H1 (cell line): ENCODE results near the gene LHFPL2. TPM values are rescaled to one million over a fixed set of nuclear protein-coding genes. Genes with fewer than 3 reads are reported as not detected.

ENCODE experiments used
- CTCF ChIA-PET: fragments of 300-600 bp; sonication (Branson Sonifier 250); formaldehyde crosslinking; loops from one replicate; lab custom pipeline; 2021; ENCODE audit not compliant: partially characterized antibody; lab: Charles Lee
- POLR2A ChIA-PET: fragments of 300-600 bp; sonication (Branson Sonifier 250); formaldehyde crosslinking; loops from one replicate; lab custom pipeline; 2021; ENCODE audit warnings: inconsistent platforms; ENCODE audit not compliant: partially characterized antibody; lab: Charles Lee
- DNase-seq, 2 experiments: peaks; one replicate each; pipeline versions ENCODE4 v3.0.0 to v3.0.0-alpha.2; 2010 to 2022; ENCODE audit warnings: low spot score in 2 of 2, low read depth in 1 of 2, mixed read lengths in 1 of 2
- FAIRE-seq: peaks from 2 replicates; lab custom pipeline; 2011; peaks lifted over from hg19 to GRCh38; lab: Jason Lieb, UNC
- H2AFZ ChIP-seq: 2 replicates; pipeline ENCODE4 v1.8.1; 2012; ENCODE audit warnings: low read length, inconsistent platforms
- H2AK5ac ChIP-seq: 2 replicates; pipeline ENCODE4 v1.6.1; 2013; ENCODE audit warnings: low read depth, low read length
- H2BK120ac ChIP-seq: replicated peaks from 2 replicates; pipeline ENCODE3; 2013; ENCODE audit warnings: low read depth, low read length, inconsistent platforms
- H2BK12ac ChIP-seq: 2 replicates; pipeline ENCODE4 v1.6.1; 2013; ENCODE audit warnings: low read depth, low read length
- H2BK15ac ChIP-seq: 2 replicates; pipeline ENCODE4 v1.6.1; 2013; ENCODE audit warnings: low read length
- H2BK20ac ChIP-seq: 2 replicates; pipeline ENCODE4 v1.6.1; 2013; ENCODE audit warnings: low read length
- H2BK5ac ChIP-seq: 2 replicates; pipeline ENCODE4 v1.6.1; 2013; ENCODE audit warnings: low read depth, low read length
- H3K14ac ChIP-seq: 2 replicates; pipeline ENCODE4 v1.6.1; 2013; ENCODE audit warnings: inconsistent platforms; ENCODE audit not compliant: insufficient read length
- H3K18ac ChIP-seq: 2 replicates; pipeline ENCODE4 v1.6.1; 2013; ENCODE audit warnings: low read length; ENCODE audit errors: extremely low read depth
- H3K23ac ChIP-seq: 2 replicates; pipeline ENCODE4 v1.6.1; 2013; ENCODE audit warnings: inconsistent platforms; ENCODE audit not compliant: insufficient read length
- H3K23me2 ChIP-seq: 2 replicates; pipeline ENCODE4 v1.6.1; 2013; ENCODE audit warnings: low read depth, low read length
- H3K27ac ChIP-seq: 2 replicates; pipeline ENCODE4 v1.6.1; 2011; ENCODE audit warnings: low read depth, low read length, inconsistent platforms
- H3K27me3 ChIP-seq, 4 experiments: replicated peaks in 1 of 4; 1 replicate in 1 of 4; 2 replicates in 3 of 4; pipeline versions ENCODE4 v1.6.1 to v1.8.1; 2011 to 2013; ENCODE audit warnings: low read length in 3 of 4, mild to moderate bottlenecking in 3 of 4, inconsistent platforms in 2 of 4, mixed read lengths in 2 of 4, moderate library complexity in 1 of 4; ENCODE audit not compliant: control insufficient read depth in 3 of 4, insufficient read depth in 3 of 4; ENCODE audit errors: extremely low read depth in 1 of 4
- H3K36me3 ChIP-seq, 4 experiments: 2 replicates each; pipeline versions ENCODE4 v1.6.1 to v1.8.1; 2011 to 2013; ENCODE audit warnings: mild to moderate bottlenecking in 4 of 4, low read length in 3 of 4, moderate library complexity in 2 of 4, control low read depth in 1 of 4, inconsistent platforms in 1 of 4; ENCODE audit not compliant: insufficient read depth in 4 of 4, control insufficient read depth in 2 of 4
- H3K4ac ChIP-seq: replicated peaks from 2 replicates; pipeline ENCODE3; 2013; ENCODE audit warnings: low read length, low read depth, mixed read lengths, inconsistent platforms; ENCODE audit not compliant: insufficient read length
- H3K4me1 ChIP-seq, 4 experiments: replicated peaks in 1 of 4; 1 replicate in 1 of 4; 2 replicates in 3 of 4; pipeline versions ENCODE4 v1.6.1 to v1.8.1; 2011 to 2013; ENCODE audit warnings: low read length in 3 of 4, inconsistent platforms in 2 of 4, mixed read lengths in 1 of 4; ENCODE audit not compliant: insufficient read depth in 4 of 4, control insufficient read depth in 3 of 4
- H3K4me2 ChIP-seq, 2 experiments: 2 replicates each; pipeline versions ENCODE4 v1.6.1 to v1.8.1; 2011 to 2013; ENCODE audit warnings: low read depth in 2 of 2, low read length in 2 of 2, control low read depth in 1 of 2, inconsistent platforms in 1 of 2, mild to moderate bottlenecking in 1 of 2; ENCODE audit not compliant: insufficient read depth in 1 of 2
- H3K4me3 ChIP-seq, 4 experiments: fragments of 200-600, 300-600 bp in 1 of 4; sonication (generic), shearing (Covaris generic), sonication (Bioruptor Twin) in 1 of 4; 2 replicates each; pipeline versions ENCODE4 v1.5.1 to v1.8.1; 2011 to 2016; ENCODE audit warnings: low read length in 4 of 4, low read depth in 3 of 4, control low read depth in 2 of 4, inconsistent platforms in 2 of 4, mild to moderate bottlenecking in 2 of 4, mixed read lengths in 1 of 4, moderate library complexity in 1 of 4; ENCODE audit not compliant: insufficient read depth in 2 of 4; ENCODE audit errors: extremely low read depth in 1 of 4
- H3K56ac ChIP-seq: replicated peaks from 2 replicates; pipeline ENCODE3; 2013; ENCODE audit warnings: low read depth, mild to moderate bottlenecking, mixed read lengths, low read length, inconsistent platforms; ENCODE audit not compliant: insufficient read length
- H3K79me1 ChIP-seq: 2 replicates; pipeline ENCODE4 v1.6.1; 2013; ENCODE audit warnings: low read depth, low read length, control low read depth
- H3K79me2 ChIP-seq, 2 experiments: 2 replicates each; pipeline versions ENCODE4 v1.6.1 to v1.8.1; 2012 to 2013; ENCODE audit warnings: low read length in 2 of 2, mild to moderate bottlenecking in 2 of 2, inconsistent platforms in 1 of 2; ENCODE audit not compliant: insufficient read depth in 2 of 2, control insufficient read depth in 1 of 2
- H3K9ac ChIP-seq, 4 experiments: replicated peaks in 1 of 4; 1 replicate in 1 of 4; 2 replicates in 3 of 4; pipeline versions ENCODE4 v1.6.1 to v1.8.1; 2011 to 2013; ENCODE audit warnings: low read depth in 3 of 4, low read length in 3 of 4, control low read depth in 2 of 4, mild to moderate bottlenecking in 2 of 4, moderate library complexity in 2 of 4, inconsistent platforms in 1 of 4; ENCODE audit errors: extremely low read depth in 1 of 4
- H3K9me3 ChIP-seq, 2 experiments: 2 replicates each; pipeline versions ENCODE4 v1.6.1 to v1.8.1; 2012 to 2013; ENCODE audit warnings: mild to moderate bottlenecking in 2 of 2, moderate library complexity in 2 of 2, control low read depth in 1 of 2, inconsistent platforms in 1 of 2, low read depth in 1 of 2, low read length in 1 of 2, mixed read lengths in 1 of 2; ENCODE audit not compliant: insufficient read depth in 2 of 2
- H4K20me1 ChIP-seq, 2 experiments: replicated peaks in 1 of 2; 2 replicates each; pipeline versions ENCODE3 to v1.8.1; 2011 to 2013; ENCODE audit warnings: inconsistent platforms in 2 of 2, low read length in 2 of 2, mild to moderate bottlenecking in 1 of 2; ENCODE audit not compliant: insufficient read depth in 2 of 2, control insufficient read depth in 1 of 2
- H4K5ac ChIP-seq: 2 replicates; pipeline ENCODE4 v1.6.1; 2013; ENCODE audit warnings: low read length, low read depth, mixed read lengths, inconsistent platforms; ENCODE audit not compliant: insufficient read length
- H4K8ac ChIP-seq: 2 replicates; pipeline ENCODE4 v1.8.0; 2013; ENCODE audit warnings: mild to moderate bottlenecking, moderate library complexity, low read length, inconsistent platforms; ENCODE audit not compliant: insufficient read depth; ENCODE audit errors: extremely low read depth
- H4K91ac ChIP-seq: replicated peaks from 2 replicates; pipeline ENCODE3; 2013; ENCODE audit warnings: low read length, mixed read lengths, inconsistent platforms; ENCODE audit not compliant: insufficient read length
- CBX5 ChIP-seq: fragments of 300-800, 300-1000 bp; sonication (generic); IDR thresholded peaks from 2 replicates; pipeline ENCODE4 v1.7.1; 2016; ENCODE audit warnings: antibody characterized with exemption, low read length, low read depth
- CBX8 ChIP-seq: fragments of 300-800, 300-1000 bp; sonication (generic); IDR thresholded peaks from 2 replicates; pipeline ENCODE4 v1.7.1; 2016; ENCODE audit warnings: low read depth, low read length, borderline replicate concordance
- E2F6 ChIP-seq: IDR thresholded peaks from 2 replicates; pipeline ENCODE4 v1.6.1; 2012; ENCODE audit warnings: inconsistent platforms
- SP4 ChIP-seq: IDR thresholded peaks from 2 replicates; pipeline ENCODE4 v1.6.1; 2012; ENCODE audit warnings: low read length, inconsistent platforms
- ZNF274 ChIP-seq: IDR thresholded peaks from 2 replicates; pipeline ENCODE4 v1.7.0; 2012; ENCODE audit warnings: low read length, borderline replicate concordance; ENCODE audit errors: extremely low read depth
- WGBS, 2 experiments: shearing (Covaris generic) in 1 of 2; methylation state at CpG; one replicate each; pipeline versions ENCODE4 v1.1.6 to v1.1.7; 2013 to 2015; ENCODE audit warnings: low lambda C conversion rate in 2 of 2, mixed read lengths in 2 of 2, inconsistent platforms in 1 of 2, low coverage in 1 of 2, missing lambda C conversion rate in 1 of 2; ENCODE audit not compliant: insufficient replicate concordance in 2 of 2, insufficient coverage in 1 of 2, insufficient read length in 1 of 2; ENCODE audit errors: extremely low coverage in 1 of 2, missing lambda C conversion rate in 1 of 2; 5-methylcytosine and 5-hydroxymethylcytosine counted together
- polyA plus RNA-seq, 7 experiments: library from polyadenylated mRNA; depleted of rRNA in 3 of 7; stranded (reverse) in 5 of 7; unstranded in 2 of 7; fragments of >200 nt in 5 of 7; fragments of 200-250 nt in 2 of 7; gene quantifications; 1 replicate in 5 of 7; 2 replicates in 1 of 7; 4 replicates in 1 of 7; pipeline versions ENCODE4 v1.2.1 to v1.2.3, GENCODE V29; 2011 to 2013; ENCODE audit warnings: missing spikeins in 2 of 7, mixed read lengths in 2 of 7
- total RNA-seq: library from RNA; stranded (reverse); fragmentation: NEBNext Ultra II Directional; extraction: Animal tissue kit (Norgen Biotek cat#: 25700); gene quantifications from 2 replicates; pipeline ENCODE4 v1.2.1, GENCODE V29; 2021

The LHFPL2 gene
- total and polyA plus RNA-seq, 2 of the 8 experiments (the other 6 are each of a cell fraction or from before 2014, with no cell fraction given), result 9.6 to 43.0 TPM

- Histone ChIP-seq H3K79me1 (0 out of 2 replicates have a peak, but pooled peaks cover 3% of the 10 kb centered on the region), H3K23ac (no peak overlapping the region), H3K14ac (no peak overlapping the region), H2BK15ac (no peak overlapping the region), H3K27me3 (no peaks in the 10 kb centered on the region), H3K9ac (no peak overlapping the region), H4K8ac (no peak overlapping the region), H3K27ac (no peak overlapping the region), H3K23me2 (no peaks in the 10 kb centered on the region), H3K4me3 (0 out of 8 replicates have a peak overlapping the region, but pooled peaks of 1 of the 4 experiments have one; percentile 1), H3K4ac (no peak overlapping the region), H4K20me1 (peaks cover 0 to 2% of the 10 kb centered on the region in 2 experiments), H4K5ac (no peak overlapping the region), H2AFZ (no peak overlapping the region), H3K79me2 (peaks cover 0 to 22% of the 10 kb centered on the region in 2 experiments; a peak in 3 of 4 replicates), H3K56ac (no peak overlapping the region), H2BK12ac (no peak overlapping the region), H3K4me2 (no peak overlapping the region), H3K18ac (no peak overlapping the region), H3K9me3 (peaks cover 15 to 19% of the 10 kb centered on the region in 2 experiments), H2BK5ac (no peak overlapping the region), H2BK120ac (no peak overlapping the region), H4K91ac (no peak overlapping the region), H3K36me3 (peaks cover 0 to 24% (median 4%) of the 10 kb centered on the region in 4 experiments; a peak in 4 of 8 replicates), H3K4me1 (no peaks in the 10 kb centered on the region), H2BK20ac (no peak overlapping the region), H2AK5ac (no peak overlapping the region)
- TF ChIP-seq E2F6, result no peak
- TF ChIP-seq ZNF274, result no peak
- TF ChIP-seq CBX8, result no peak
- TF ChIP-seq SP4, result no peak
- TF ChIP-seq CBX5, result no peak
- FAIRE-seq (no peak), DNase-seq (no peak)
- WGBS, 2 experiments, result 96% methylated on average over 6 of the region's 6 CpGs; no CpG with 5 or more reads in 1 of the 2 experiments
- CTCF ChIA-PET, result no interaction called here
- POLR2A ChIA-PET, result no interaction called here
Measured at GRCh38 chr5:78586251-78586650, 62.3 kb downstream of the LHFPL2 start.
